Mucosa of descending colon (tissue), 3 donors: ENCODE measurements around the gene ABCA3. TPM values are rescaled to one million over a fixed set of nuclear protein-coding genes. Genes with fewer than 3 reads are reported as not detected.

Source experiments
- ATAC-seq: fragments of 200-7000 bp; cut with Tn5 transposase; one replicate; pipeline ENCODE4 v1.9.1; 2020; ENCODE audit warnings: mild to moderate bottlenecking, moderate library complexity
- DNase-seq, 3 donors: peaks; one replicate each; pipeline ENCODE4 v3.0.0-alpha.2; 2020
- H3K36me3 ChIP-seq: fragments of 200-600 bp; one replicate; pipeline ENCODE4 v1.8.0; 2021; ENCODE audit warnings: low read depth, mild to moderate bottlenecking
- H3K4me1 ChIP-seq: fragments of 200-600 bp; one replicate; pipeline ENCODE4 v1.8.0; 2021; ENCODE audit warnings: low read depth, mild to moderate bottlenecking
- H3K4me3 ChIP-seq: fragments of 200-600 bp; one replicate; pipeline ENCODE4 v1.8.0; 2021; ENCODE audit warnings: mild to moderate bottlenecking
- H3K9me3 ChIP-seq: fragments of 200-600 bp; one replicate; pipeline ENCODE4 v1.8.0; 2021; ENCODE audit warnings: mild to moderate bottlenecking
- CTCF ChIP-seq: fragments of 200-600 bp; IDR thresholded peaks from one replicate; pipeline ENCODE4 v1.8.0; 2022; ENCODE audit warnings: antibody characterized with exemption, mild to moderate bottlenecking
- intact Hi-C, 2 donors: fragments of 100-400 bp; cut with DNase I in 1 of 2; cut with micrococcal nuclease in 1 of 2; formaldehyde crosslinking; loops; one replicate each; pipeline versions ENCODE4 v1.11.0 to v1.11.1; 2022; cut with DNase I, micrococcal nuclease
- total RNA-seq, 3 donors: library from RNA; stranded (reverse); fragmentation: NEBNext Ultra II Directional in 2 of 3; extraction: Animal tissue kit (Norgen Biotek cat#: 25700) in 2 of 3; gene quantifications; one replicate each; pipeline versions ENCODE4 v1.2.1 to v1.2.4, GENCODE V29; 2021 to 2023
- donor health status: DM: no; HTN: no; CAD: no; lungs with moderate emphysema.
- donor health status: DM: no; HTN: no; CAD: no.
- donor health status: DM: no; HTN: yes; CAD: no.

ABCA3 gene
- total RNA-seq, 3 donors from 2014 or later: 3.0 to 13.5 (median 3.4) TPM

DNA sequence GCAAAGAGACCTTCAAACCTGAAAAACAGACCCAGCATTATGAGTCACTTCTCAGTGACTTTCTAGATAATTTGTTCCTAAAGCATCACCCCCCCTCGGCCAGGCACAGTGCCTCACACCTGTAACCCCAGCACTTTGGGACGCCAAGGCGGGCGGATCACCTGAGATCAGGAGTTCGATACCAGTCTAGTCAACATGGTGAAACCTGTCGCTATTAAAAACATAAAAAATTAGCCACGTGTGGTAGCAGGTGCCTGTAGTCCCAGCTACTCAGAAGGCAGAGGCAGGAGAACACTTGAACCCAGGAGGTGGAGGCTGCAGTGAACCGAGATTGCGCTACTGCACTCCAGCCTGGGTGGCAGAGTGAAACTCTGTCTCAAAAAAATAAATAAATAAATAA is 48.3 kb downstream of the ABCA3 start:
- H3K4me3 ChIP-seq: no peak overlapping the region
- ATAC-seq (no peak), DNase-seq (no peak)
- no peaks in the 10 kb centered on the region for H3K9me3 ChIP-seq
- no peak for TF ChIP-seq CTCF
- H3K36me3 ChIP-seq: no peaks in the 10 kb centered on the region
- intact Hi-C loops: no loop called here
- no peaks in the 10 kb centered on the region for H3K4me1 ChIP-seq

DNA sequence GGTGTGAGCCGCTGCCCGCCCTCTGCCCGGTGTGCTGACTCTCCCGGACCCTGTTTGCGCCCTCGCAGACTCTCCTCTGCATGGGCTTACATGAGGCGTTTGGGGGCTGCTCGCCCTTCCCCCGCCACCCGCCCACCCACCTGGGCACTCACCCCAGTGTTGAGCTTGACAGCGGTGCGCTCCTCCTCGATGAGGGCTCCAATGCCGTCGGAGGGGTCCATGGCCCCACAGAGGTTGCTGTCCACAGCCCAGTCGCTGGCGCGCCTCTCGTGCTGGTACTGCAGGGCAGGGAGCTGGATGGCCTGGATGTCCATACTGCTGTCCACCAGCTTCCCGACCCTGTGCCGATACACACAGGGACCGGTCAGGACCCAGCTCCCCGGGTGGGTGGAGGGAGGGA is 51.2 kb downstream of the ABCA3 start:
- H3K36me3 ChIP-seq: no peaks in the 10 kb centered on the region
- no peak for TF ChIP-seq CTCF
- H3K4me1 ChIP-seq: no peaks in the 10 kb centered on the region
- no peaks in the 10 kb centered on the region for H3K9me3 ChIP-seq
- ATAC-seq: no peak
- intact Hi-C loops: no loop called here
- peak in 1 of 3 donors; percentile 45 for DNase-seq
- no peak overlapping the region for H3K4me3 ChIP-seq

- ATAC-seq: no peak
- intact Hi-C loops: no loop called here
- Histone ChIP-seq H3K9me3 (no peaks in the 10 kb centered on the region), H3K36me3 (no peaks in the 10 kb centered on the region), H3K4me1 (no peaks in the 10 kb centered on the region), H3K4me3 (no peak overlapping the region)
- no peak for TF ChIP-seq CTCF
- no peak for DNase-seq
Observed at GRCh38 chr16:2288726-2289125, 51.8 kb downstream of the ABCA3 start.

DNA sequence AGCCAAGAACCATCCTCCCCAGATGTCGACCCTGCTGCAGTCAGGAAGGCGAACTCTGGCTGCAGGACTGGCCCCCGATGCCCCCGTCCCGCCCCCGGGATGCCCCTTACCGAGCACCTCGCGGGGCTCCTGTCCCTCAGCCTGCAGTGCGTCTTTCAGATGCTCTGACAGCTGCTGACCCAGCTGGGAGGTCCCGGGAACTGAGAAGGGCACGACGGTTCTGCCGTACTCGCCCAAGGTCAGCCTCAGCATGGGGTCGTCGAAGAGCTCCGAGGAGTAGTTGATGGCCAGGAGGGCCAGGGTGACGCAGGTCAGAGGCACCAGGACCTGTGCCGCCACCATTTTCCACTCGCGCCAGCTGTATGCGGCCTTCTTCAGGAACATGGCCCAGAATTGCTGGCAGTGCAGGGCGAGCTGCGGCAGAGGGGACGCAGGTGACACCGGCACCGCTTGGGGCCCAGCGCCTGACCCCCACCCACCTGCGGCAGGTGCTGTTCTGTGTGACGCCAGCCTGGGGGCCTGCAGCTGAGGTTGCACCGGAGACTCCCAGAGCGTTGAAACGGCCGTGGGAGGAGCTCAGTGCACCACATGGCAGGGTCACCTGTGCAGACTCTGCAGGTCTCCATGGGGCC is 52.5 kb downstream of the ABCA3 start:
- TF ChIP-seq CTCF: no peak
- DNase-seq: no peak
- Histone ChIP-seq H3K9me3 (no peaks in the 10 kb centered on the region), H3K36me3 (no peaks in the 10 kb centered on the region), H3K4me1 (no peaks in the 10 kb centered on the region), H3K4me3 (no peak overlapping the region)
- ATAC-seq: no peak
- intact Hi-C loops: no loop called here

DNA sequence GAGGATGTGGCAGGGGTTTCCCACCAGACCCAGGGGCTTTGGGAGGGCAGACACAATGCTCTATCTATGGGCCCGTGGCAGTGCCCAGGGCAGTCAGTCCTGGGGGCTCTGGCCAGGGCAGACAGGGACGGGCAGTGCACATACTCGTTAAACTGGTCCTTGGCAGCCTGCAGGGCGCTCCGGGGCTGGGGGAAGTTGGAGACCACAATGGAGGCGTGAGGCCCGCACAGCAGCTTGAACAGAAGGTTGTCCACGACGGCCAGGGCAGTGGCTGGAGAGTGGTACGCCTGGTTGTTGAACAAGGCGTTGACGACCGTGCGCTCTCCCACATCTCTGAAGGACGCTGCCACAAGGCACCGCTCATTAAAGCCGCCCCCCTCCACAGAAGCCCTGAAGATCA is 54.0 kb downstream of the ABCA3 start:
- DNase-seq (no peak), ATAC-seq (no peak)
- intact Hi-C loops: no loop called here
- no peak for TF ChIP-seq CTCF
- Histone ChIP-seq H3K4me1 (no peaks in the 10 kb centered on the region), H3K4me3 (no peak overlapping the region), H3K36me3 (no peaks in the 10 kb centered on the region), H3K9me3 (no peaks in the 10 kb centered on the region)

GRCh38 chr16:2285731-2286191 is 54.8 kb downstream of the ABCA3 start:
- ATAC-seq: no peak
- no peak overlapping the region for H3K4me3 ChIP-seq
- intact Hi-C loops: no loop called here
- TF ChIP-seq CTCF: no peak
- no peaks in the 10 kb centered on the region for H3K4me1 ChIP-seq
- no peak for DNase-seq
- H3K9me3 ChIP-seq: no peaks in the 10 kb centered on the region
- H3K36me3 ChIP-seq: no peaks in the 10 kb centered on the region
